Subcutaneous adipose tissue (tissue), 4 donors: ENCODE measurements around the gene SEC63. TPM values are rescaled to one million over a fixed set of nuclear protein-coding genes. Genes with fewer than 3 reads are reported as not detected.

Source experiments
- small RNA-seq: library from RNA; depleted of rRNA; stranded (forward); fragments of <200 nt; gene quantifications from one replicate; pipeline ENCODE3, GENCODE V24; 2016
- total RNA-seq, 4 donors: library from RNA; depleted of rRNA; stranded (reverse); fragments of >200 nt; gene quantifications; one replicate each; pipeline ENCODE4 v1.1.0, GENCODE V29; 2016
- TF ChIP-seq, protein P1 (sequence below): fragments of 450-650 bp; IDR thresholded peaks from one replicate; pipeline ENCODE4 v1.5.1; 2016; ENCODE audit warnings: low read depth, mild to moderate bottlenecking, control low read depth, antibody characterized with exemption, moderate library complexity

Gene SEC63
- total RNA-seq, 4 donors from 2014 or later = 39.0 to 75.2 (median 43.7) TPM

DNA sequence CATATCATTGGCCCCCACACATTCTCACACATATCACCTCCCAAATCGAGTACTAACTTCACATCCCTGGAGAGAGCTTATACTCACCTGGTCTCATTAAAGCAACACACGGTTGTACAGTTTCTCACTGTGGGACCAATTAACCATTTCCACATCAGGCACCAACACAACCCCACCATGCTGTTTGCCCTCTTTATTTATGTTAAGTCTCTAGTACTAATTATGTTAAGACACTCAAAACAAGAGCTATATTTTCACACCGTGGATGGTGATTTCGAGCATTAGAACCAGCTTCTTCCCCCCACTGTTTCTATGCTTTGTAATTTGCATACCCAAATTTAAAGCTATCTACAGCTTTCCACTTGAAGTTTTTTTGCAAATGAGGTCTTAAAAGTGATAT lies 140.2 kb downstream of the SEC63 start:
- TF ChIP-seq, protein P1, sequence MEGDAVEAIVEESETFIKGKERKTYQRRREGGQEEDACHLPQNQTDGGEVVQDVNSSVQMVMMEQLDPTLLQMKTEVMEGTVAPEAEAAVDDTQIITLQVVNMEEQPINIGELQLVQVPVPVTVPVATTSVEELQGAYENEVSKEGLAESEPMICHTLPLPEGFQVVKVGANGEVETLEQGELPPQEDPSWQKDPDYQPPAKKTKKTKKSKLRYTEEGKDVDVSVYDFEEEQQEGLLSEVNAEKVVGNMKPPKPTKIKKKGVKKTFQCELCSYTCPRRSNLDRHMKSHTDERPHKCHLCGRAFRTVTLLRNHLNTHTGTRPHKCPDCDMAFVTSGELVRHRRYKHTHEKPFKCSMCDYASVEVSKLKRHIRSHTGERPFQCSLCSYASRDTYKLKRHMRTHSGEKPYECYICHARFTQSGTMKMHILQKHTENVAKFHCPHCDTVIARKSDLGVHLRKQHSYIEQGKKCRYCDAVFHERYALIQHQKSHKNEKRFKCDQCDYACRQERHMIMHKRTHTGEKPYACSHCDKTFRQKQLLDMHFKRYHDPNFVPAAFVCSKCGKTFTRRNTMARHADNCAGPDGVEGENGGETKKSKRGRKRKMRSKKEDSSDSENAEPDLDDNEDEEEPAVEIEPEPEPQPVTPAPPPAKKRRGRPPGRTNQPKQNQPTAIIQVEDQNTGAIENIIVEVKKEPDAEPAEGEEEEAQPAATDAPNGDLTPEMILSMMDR = no peak

Small RNA genes within 50 kb of the gene (small RNA-seq; reads per million reads assigned to genes)
- gene MTHFD2P3 (not detected), gene RF00045 (not detected), gene RNU6-437P (not detected)

Other genes starting within 250 kb of the SEC63 start
- gene SCML4, start 133.9 kb downstream of the SEC63 start, total RNA-seq = 1 to 10 TPM in 3 of 4 donors, not detected in 1; 1.3 to 2.0 (median 1.5) TPM
- gene OSTM1, start 116.5 kb upstream of the SEC63 start, total RNA-seq = 100 to 1,000 TPM in 1 of 4 donors, 10 to 100 TPM in 3; 46.1 to 101 (median 69.4) TPM
- gene NR2E1, start 207.8 kb upstream of the SEC63 start, total RNA-seq = not detected